Neural crest cell (in vitro differentiated cells): Measurements from ENCODE around the gene LMX1B. TPM values are rescaled to one million over a fixed set of nuclear protein-coding genes. Genes with fewer than 3 reads are reported as not detected.

Experiments
- DNase-seq: peaks from one replicate; pipeline ENCODE4 v3.0.0; 2021; ENCODE audit warnings: low read depth, mixed read lengths, low spot score
- H3K27ac Mint-ChIP-seq: one replicate; pipeline ENCODE4 v1.8.0; 2021; ENCODE audit warnings: mild to moderate bottlenecking, mixed read lengths; ENCODE audit not compliant: unreplicated experiment
- H3K27me3 Mint-ChIP-seq: 2 replicates; pipeline ENCODE4 v1.8.0; 2021; ENCODE audit warnings: low read depth, mild to moderate bottlenecking, mixed read lengths
- H3K36me3 Mint-ChIP-seq: 2 replicates; pipeline ENCODE4 v1.8.0; 2021; ENCODE audit warnings: low read depth, mild to moderate bottlenecking, mixed read lengths
- H3K4me1 Mint-ChIP-seq: 2 replicates; pipeline ENCODE4 v1.8.0; 2021; ENCODE audit warnings: mixed read lengths
- H3K4me3 Mint-ChIP-seq: one replicate; pipeline ENCODE4 v1.8.0; 2021; ENCODE audit warnings: mild to moderate bottlenecking, mixed read lengths
- H3K9me3 Mint-ChIP-seq: 2 replicates; pipeline ENCODE4 v1.8.0; 2021; ENCODE audit warnings: mixed read lengths
- total RNA-seq: library from RNA; stranded (reverse); gene quantifications from 2 replicates; pipeline ENCODE4 v1.2.1, GENCODE V29; 2021
- TF ChIP-seq, protein P1 (sequence below): fragments of 200-600 bp; sonication (generic); conservative IDR thresholded peaks from 2 replicates; pipeline ENCODE4 v1.5.0; 2021; ENCODE audit warnings: antibody characterized with exemption, mild to moderate bottlenecking

The LMX1B gene
- total RNA-seq, 1 donor from 2014 or later: 10.5 TPM

DNA sequence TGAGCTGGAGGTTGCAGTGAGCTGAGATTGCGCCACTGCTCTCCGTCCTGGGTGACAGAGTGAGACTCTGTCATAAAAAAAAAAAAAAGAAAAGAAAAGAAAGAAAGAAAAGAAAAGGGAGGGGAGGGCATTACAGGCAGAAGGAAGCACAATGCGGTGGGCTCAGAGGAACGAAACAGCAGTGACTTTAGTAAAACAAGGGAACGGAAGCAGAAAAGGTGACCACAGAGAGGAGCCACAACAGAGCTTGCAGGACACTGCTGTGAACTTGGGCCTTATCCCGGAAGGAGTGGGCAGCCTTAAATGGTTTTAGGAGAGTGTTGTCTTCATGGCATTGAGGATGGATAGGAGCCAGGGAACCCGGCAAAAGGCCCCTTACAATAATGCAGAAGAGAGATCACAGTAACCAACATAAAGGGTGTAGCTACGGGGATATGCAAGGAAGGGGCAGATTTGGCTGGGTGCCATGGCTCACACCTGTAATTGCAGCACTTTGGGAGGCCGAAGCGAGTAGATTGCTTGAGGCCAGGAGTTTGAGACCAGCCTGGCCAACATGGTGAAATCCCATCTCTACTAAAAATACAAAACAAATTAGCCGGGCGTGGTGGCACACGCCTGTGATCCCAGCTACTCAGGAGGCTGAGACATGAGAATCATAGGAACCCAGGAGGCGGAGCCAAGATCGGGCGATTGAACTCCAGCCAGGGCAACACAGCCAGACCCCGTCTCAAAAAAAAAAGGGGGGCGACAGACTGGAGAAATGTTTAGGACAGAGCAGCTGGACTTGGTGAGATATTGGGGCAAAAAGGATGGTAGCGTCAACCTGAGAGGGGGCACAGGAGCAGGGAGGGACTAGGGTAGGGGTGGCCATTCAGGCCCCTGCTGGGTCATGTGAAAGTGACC lies 107.2 kb downstream of the LMX1B start:
- H3K9me3 Mint-ChIP-seq: no peaks in the 10 kb centered on the region
- peaks cover 34% of the 10 kb centered on the region for H3K4me1 Mint-ChIP-seq
- no peak overlapping the region for H3K27ac Mint-ChIP-seq
- H3K36me3 Mint-ChIP-seq: no peaks in the 10 kb centered on the region
- peak overlapping the region; percentile 83 for H3K4me3 Mint-ChIP-seq
- H3K27me3 Mint-ChIP-seq: peaks cover 64% of the 10 kb centered on the region
- TF ChIP-seq, protein P1, sequence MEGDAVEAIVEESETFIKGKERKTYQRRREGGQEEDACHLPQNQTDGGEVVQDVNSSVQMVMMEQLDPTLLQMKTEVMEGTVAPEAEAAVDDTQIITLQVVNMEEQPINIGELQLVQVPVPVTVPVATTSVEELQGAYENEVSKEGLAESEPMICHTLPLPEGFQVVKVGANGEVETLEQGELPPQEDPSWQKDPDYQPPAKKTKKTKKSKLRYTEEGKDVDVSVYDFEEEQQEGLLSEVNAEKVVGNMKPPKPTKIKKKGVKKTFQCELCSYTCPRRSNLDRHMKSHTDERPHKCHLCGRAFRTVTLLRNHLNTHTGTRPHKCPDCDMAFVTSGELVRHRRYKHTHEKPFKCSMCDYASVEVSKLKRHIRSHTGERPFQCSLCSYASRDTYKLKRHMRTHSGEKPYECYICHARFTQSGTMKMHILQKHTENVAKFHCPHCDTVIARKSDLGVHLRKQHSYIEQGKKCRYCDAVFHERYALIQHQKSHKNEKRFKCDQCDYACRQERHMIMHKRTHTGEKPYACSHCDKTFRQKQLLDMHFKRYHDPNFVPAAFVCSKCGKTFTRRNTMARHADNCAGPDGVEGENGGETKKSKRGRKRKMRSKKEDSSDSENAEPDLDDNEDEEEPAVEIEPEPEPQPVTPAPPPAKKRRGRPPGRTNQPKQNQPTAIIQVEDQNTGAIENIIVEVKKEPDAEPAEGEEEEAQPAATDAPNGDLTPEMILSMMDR: no peak
- no peak for DNase-seq

DNA sequence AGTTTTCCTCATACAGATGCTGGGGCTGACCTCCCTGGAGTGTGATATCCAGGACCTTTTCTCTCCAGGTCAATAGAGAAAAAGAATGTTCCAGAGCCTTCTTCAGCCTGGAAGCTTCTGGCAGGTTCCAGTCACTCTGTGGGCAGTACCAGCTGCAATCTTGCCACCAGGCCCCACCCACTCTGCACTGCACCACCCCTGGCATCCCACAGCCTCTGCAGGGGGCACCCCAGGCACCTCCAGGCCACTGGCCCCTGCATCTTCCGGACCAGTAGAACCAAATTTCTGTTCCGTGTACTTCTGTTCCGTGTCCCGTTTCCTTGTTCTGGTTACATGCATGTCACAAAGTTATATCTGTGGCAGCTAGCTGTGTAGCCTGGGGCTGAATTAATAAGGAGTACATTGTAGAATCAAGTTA lies 107.8 kb downstream of the LMX1B start:
- H3K27me3 Mint-ChIP-seq: peaks cover 64% of the 10 kb centered on the region
- H3K36me3 Mint-ChIP-seq: no peaks in the 10 kb centered on the region
- peak overlapping the region; percentile 70 for H3K4me3 Mint-ChIP-seq
- no peak for DNase-seq
- TF ChIP-seq, protein P1: no peak
- no peaks in the 10 kb centered on the region for H3K9me3 Mint-ChIP-seq
- no peak overlapping the region for H3K27ac Mint-ChIP-seq
- peaks cover 34% of the 10 kb centered on the region for H3K4me1 Mint-ChIP-seq

DNA sequence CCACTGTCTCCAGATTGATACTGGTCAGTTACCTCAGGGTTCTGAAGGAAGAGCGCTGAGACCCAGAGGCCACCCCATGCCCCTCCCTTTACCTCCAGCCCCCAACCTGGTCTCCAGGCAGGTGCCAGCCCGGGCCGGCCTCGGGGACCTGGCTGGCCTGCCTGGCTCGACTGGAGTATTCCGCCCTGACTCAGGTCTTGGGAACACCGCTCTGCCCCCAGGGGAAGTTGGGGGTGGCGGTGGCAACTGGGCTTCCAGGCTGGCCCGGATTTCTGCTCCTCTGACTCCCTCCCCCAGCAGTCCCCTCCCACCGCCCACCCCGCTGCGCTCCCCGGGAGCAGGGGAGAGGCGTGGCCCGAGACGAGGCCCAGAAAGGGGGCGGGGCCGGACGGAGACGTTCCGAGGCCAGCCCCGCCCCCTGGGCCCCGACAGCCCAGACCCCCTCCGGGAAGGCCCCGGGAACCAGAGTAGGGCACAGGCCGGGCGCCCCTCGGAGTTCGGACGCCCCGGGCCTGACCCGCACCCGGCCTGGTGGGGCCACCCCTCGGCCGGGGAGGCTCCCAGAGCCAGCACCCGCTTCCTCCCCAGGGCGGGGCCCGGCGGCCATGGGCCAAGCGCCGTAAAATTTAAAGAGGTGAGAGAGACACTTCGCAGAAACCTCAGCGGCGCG lies 108.7 kb downstream of the LMX1B start:
- no peaks in the 10 kb centered on the region for H3K36me3 Mint-ChIP-seq
- H3K27me3 Mint-ChIP-seq: peaks cover 66% of the 10 kb centered on the region
- no peak overlapping the region for H3K27ac Mint-ChIP-seq
- peaks cover 34% of the 10 kb centered on the region for H3K4me1 Mint-ChIP-seq
- peak; percentile 56 for DNase-seq
- peak overlapping the region; percentile 70 for H3K4me3 Mint-ChIP-seq
- H3K9me3 Mint-ChIP-seq: no peaks in the 10 kb centered on the region
- TF ChIP-seq, protein P1: no peak

DNA sequence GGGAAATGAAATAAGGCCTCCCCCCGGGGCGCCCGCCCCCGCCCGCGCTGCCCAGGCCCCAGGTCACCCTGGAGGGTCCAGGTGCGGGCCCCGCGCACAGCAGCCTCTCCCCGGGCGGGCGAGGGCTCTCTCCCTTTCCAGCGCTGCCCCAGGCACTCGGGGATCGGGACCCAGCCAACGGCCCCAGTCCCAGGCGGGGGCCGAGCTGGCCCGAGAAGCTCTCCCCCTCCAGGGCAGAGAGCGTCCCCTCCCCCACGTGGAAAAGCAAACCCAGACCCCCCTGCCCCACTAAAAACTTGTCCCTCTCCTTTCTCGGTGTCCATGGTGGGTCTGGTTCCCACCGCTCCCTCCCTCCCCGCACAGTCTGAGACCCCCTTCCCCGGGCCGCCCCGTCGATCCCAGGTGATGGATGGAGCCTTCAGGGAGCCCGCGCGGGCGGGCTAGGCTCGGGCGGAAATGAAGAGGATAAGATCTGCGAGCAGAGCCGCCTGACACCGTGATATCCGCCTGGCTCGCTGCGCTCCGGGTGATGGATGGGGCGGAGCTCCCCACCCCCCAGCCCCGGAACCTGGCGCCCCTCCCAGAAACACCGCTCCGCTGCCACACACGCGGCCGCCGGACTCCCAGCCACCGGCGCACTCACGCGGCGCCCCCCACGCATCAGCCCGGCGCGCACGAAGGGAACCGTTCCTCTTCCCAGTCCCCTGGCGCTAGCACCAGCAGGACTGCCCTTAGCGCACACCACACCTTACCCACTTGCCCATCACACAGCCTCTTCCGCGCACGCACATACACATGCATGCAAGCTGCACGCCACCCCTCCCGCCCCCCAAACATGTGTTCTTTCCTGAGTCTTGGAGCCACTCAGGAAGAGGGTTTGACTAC lies 109.4 kb downstream of the LMX1B start:
- Mint-ChIP-seq H3K4me1 (peaks cover 34% of the 10 kb centered on the region), H3K4me3 (peak overlapping the region; percentile 56), H3K36me3 (no peaks in the 10 kb centered on the region), H3K27me3 (peaks cover 72% of the 10 kb centered on the region), H3K9me3 (no peaks in the 10 kb centered on the region), H3K27ac (no peak overlapping the region)
- no peak for DNase-seq
- TF ChIP-seq, protein P1: no peak

DNA sequence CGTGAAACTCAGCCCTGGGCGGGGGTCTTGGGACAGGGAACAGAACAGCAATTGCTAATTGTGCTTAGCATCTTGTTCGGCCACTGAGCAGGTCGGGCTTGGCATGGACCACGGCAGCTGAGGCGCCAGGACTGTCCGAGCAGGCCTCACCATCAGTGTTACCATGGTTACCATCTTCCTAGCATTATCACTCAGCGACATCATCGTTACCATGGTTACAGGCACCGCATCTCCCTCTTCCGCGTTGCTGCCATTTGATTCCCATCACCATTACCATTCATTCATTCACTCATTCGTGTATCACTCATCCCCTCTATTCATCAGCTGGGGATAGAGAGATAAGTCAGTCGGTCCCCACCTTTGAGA lies 110.1 kb downstream of the LMX1B start:
- peaks cover under 1% of the 10 kb centered on the region for H3K36me3 Mint-ChIP-seq
- peaks cover 32% of the 10 kb centered on the region for H3K4me1 Mint-ChIP-seq
- peak overlapping the region; percentile 56 for H3K4me3 Mint-ChIP-seq
- H3K27ac Mint-ChIP-seq: no peak overlapping the region
- TF ChIP-seq, protein P1: no peak
- no peak for DNase-seq
- peaks cover under 1% of the 10 kb centered on the region for H3K9me3 Mint-ChIP-seq
- peaks cover 75% of the 10 kb centered on the region for H3K27me3 Mint-ChIP-seq
